ENCODE data around the gene NOTO. TPM values are rescaled to one million over a fixed set of nuclear protein-coding genes. Genes with fewer than 3 reads are reported as not detected.

The NOTO gene
- total and polyA plus RNA-seq, 2 experiments from 2014 or later = not detected

GRCh38 chr2:73174941-73175662, 27.3 kb upstream of the NOTO start:
- no peak for DNase-seq (ENCODE audit: low spot score)
- Histone ChIP-seq H3K27me3 (peaks cover 34% of the 10 kb centered on the region), H3K36me3 (replicated peaks; ENCODE audit: insufficient read depth, low read depth) (no peaks in the 10 kb centered on the region), H4K20me1 (ENCODE audit: insufficient read depth, poor library complexity, severe bottlenecking) (no peaks in the 10 kb centered on the region), H3K79me2 (no peaks in the 10 kb centered on the region), H3K4me3 (peak overlapping the region; percentile 26), H3K9me2 (replicated peaks; ENCODE audit: insufficient read depth) (no peaks in the 10 kb centered on the region), H3K9me3 (ENCODE audit: low read depth) (no peaks in the 10 kb centered on the region), H3K4me2 (peak overlapping the region; percentile 97), H3K4me1 (ENCODE audit: insufficient read depth) (peaks cover 12% of the 10 kb centered on the region), H3K27ac (no peak overlapping the region), H2AFZ (peak overlapping the region; percentile 89)
- TF ChIP-seq EZH2 (IDR thresholded peaks at IDR 0.05; ENCODE audit: borderline replicate concordance) (no peak), EZH2phosphoT487 (IDR thresholded peaks at IDR 0.05; ENCODE audit: low read depth, severe bottlenecking, unreplicated experiment) (no peak), CTCF (IDR thresholded peaks at IDR 0.05; ENCODE audit: poor library complexity) (no peak)
- WGBS (ENCODE audit: low lambda C conversion rate, missing lambda C conversion rate) = 22% methylated on average over 20 of the region's 25 CpGs

GRCh38 chr2:73175663-73176204, 26.6 kb upstream of the NOTO start:
- Histone ChIP-seq H3K27me3 (peaks cover 38% of the 10 kb centered on the region), H4K20me1 (ENCODE audit: insufficient read depth, poor library complexity, severe bottlenecking) (no peaks in the 10 kb centered on the region), H3K9me3 (ENCODE audit: low read depth) (no peaks in the 10 kb centered on the region), H3K4me2 (peak overlapping the region; percentile 97), H3K4me3 (peak overlapping the region; percentile 26), H2AFZ (peak overlapping the region; percentile 89), H3K4me1 (ENCODE audit: insufficient read depth) (peaks cover 12% of the 10 kb centered on the region), H3K36me3 (replicated peaks; ENCODE audit: insufficient read depth, low read depth) (no peaks in the 10 kb centered on the region), H3K27ac (no peak overlapping the region), H3K79me2 (no peaks in the 10 kb centered on the region), H3K9me2 (replicated peaks; ENCODE audit: insufficient read depth) (no peaks in the 10 kb centered on the region)
- TF ChIP-seq EZH2 (IDR thresholded peaks at IDR 0.05; ENCODE audit: borderline replicate concordance) (peak; percentile 43), EZH2phosphoT487 (IDR thresholded peaks at IDR 0.05; ENCODE audit: low read depth, severe bottlenecking, unreplicated experiment) (peak; percentile 23), CTCF (IDR thresholded peaks at IDR 0.05; ENCODE audit: poor library complexity) (peak; percentile 6)
- WGBS (ENCODE audit: low lambda C conversion rate, missing lambda C conversion rate) = 2% methylated on average over 19 of the region's 59 CpGs
- peak; percentile 83 for DNase-seq (ENCODE audit: low spot score)

- Histone ChIP-seq H3K36me3 (replicated peaks; ENCODE audit: insufficient read depth, low read depth) (no peaks in the 10 kb centered on the region), H3K4me3 (peak overlapping the region; percentile 59), H2AFZ (peak overlapping the region; percentile 89), H3K4me1 (ENCODE audit: insufficient read depth) (peaks cover 12% of the 10 kb centered on the region), H3K27ac (no peak overlapping the region), H3K79me2 (no peaks in the 10 kb centered on the region), H4K20me1 (ENCODE audit: insufficient read depth, poor library complexity, severe bottlenecking) (no peaks in the 10 kb centered on the region), H3K4me2 (peak overlapping the region; percentile 97), H3K9me3 (ENCODE audit: low read depth) (no peaks in the 10 kb centered on the region), H3K27me3 (peaks cover 38% of the 10 kb centered on the region), H3K9me2 (replicated peaks; ENCODE audit: insufficient read depth) (no peaks in the 10 kb centered on the region)
- WGBS (ENCODE audit: low lambda C conversion rate, missing lambda C conversion rate) = 5% methylated on average over 19 of the region's 31 CpGs
- DNase-seq (ENCODE audit: low spot score) = peak; percentile 51
- TF ChIP-seq CTCF (IDR thresholded peaks at IDR 0.05; ENCODE audit: poor library complexity) (no peak), EZH2phosphoT487 (IDR thresholded peaks at IDR 0.05; ENCODE audit: low read depth, severe bottlenecking, unreplicated experiment) (no peak), EZH2 (IDR thresholded peaks at IDR 0.05; ENCODE audit: borderline replicate concordance) (no peak)
Measured at GRCh38 chr2:73176205-73176880, 26.0 kb upstream of the NOTO start.

Data from hepatocyte (in vitro differentiated cells).